Stomach (tissue), 9 donors: ENCODE results near the gene RBMS3. TPM values are rescaled to one million over a fixed set of nuclear protein-coding genes. Genes with fewer than 3 reads are reported as not detected.

Experiments
- DNase-seq, 2 donors: peaks; one replicate each; pipeline versions ENCODE4 v3.0.0 to v3.0.0-alpha.2; 2013 to 2019
- H3K27ac ChIP-seq, 5 donors: fragments of 200-600 bp in 4 of 5; sonication (generic) in 4 of 5; one replicate each; pipeline ENCODE4 v1.5.1; 2013 to 2019; ENCODE audit warnings: mild to moderate bottlenecking in 1 of 5, moderate library complexity in 1 of 5
- H3K27me3 ChIP-seq, 3 donors: fragments of 200-600 bp; sonication (generic); one replicate each; pipeline ENCODE4 v1.5.1; 2017 to 2019; ENCODE audit warnings: mixed run types in 1 of 3
- H3K36me3 ChIP-seq, 4 donors: fragments of 200-600 bp; sonication (generic); 1 replicate in 3 of 4; 2 replicates in 1 of 4; pipeline ENCODE4 v1.5.1; 2016 to 2019
- H3K4me1 ChIP-seq, 4 donors: fragments of 200-600 bp; sonication (generic); one replicate each; pipeline ENCODE4 v1.5.1; 2016 to 2019
- H3K4me3 ChIP-seq, 4 donors: fragments of 200-600 bp; sonication (generic) in 3 of 4; one replicate each; pipeline ENCODE4 v1.5.1; 2016 to 2019; ENCODE audit warnings: mild to moderate bottlenecking in 1 of 4
- H3K9me3 ChIP-seq, 4 donors: fragments of 200-600 bp; sonication (generic); one replicate each; pipeline ENCODE4 v1.5.1; 2016 to 2019
- CTCF ChIP-seq, 7 experiments: fragments of 450-650 bp in 4 of 7; fragments of 200-600 bp in 3 of 7; sonication (generic) in 3 of 7; IDR thresholded peaks; one replicate each; pipeline ENCODE4 v1.5.1; 2016 to 2019; ENCODE audit warnings: antibody characterized with exemption in 7 of 7, control low read depth in 2 of 7, mild to moderate bottlenecking in 1 of 7
- EP300 ChIP-seq: sonication (generic); formaldehyde crosslinking; IDR thresholded peaks from one replicate; pipeline ENCODE4 v1.6.1; 2017; ENCODE audit warnings: antibody characterized with exemption
- POLR2A ChIP-seq, 4 donors: fragments of 450-650 bp; IDR thresholded peaks; one replicate each; pipeline ENCODE4 v1.6.1; 2016; ENCODE audit warnings: antibody characterized with exemption in 4 of 4, control low read depth in 2 of 4, mild to moderate bottlenecking in 1 of 4, moderate library complexity in 1 of 4
- POLR2AphosphoS5 ChIP-seq, 3 donors: sonication (generic); formaldehyde crosslinking; IDR thresholded peaks; one replicate each; pipeline ENCODE4 v1.6.1; 2016; ENCODE audit warnings: antibody characterized with exemption in 3 of 3
- WGBS, 5 donors: extraction: QIAGEN DNeasy Blood & Tissue Kit in 3 of 5; methylation state at CpG; one replicate each; pipeline versions ENCODE4 v1.1.5 to v1.1.7; 2013 to 2018; 5-methylcytosine and 5-hydroxymethylcytosine counted together
- intact Hi-C: fragments of 100-400 bp; cut with DNase I; formaldehyde crosslinking; loops from one replicate; pipeline ENCODE4 v1.15.1; 2023; ENCODE audit warnings: low total_unique reads
- polyA plus RNA-seq, 3 donors: library from polyadenylated mRNA; stranded (reverse); fragments of 200-250 nt; gene quantifications; one replicate each; pipeline ENCODE4 v1.2.3, GENCODE V29; 2013
- total RNA-seq, 5 donors: library from RNA; depleted of rRNA; stranded (reverse); fragments of >200 nt; gene quantifications; one replicate each; pipeline versions ENCODE4 v1.1.0 to v1.2.3, GENCODE V29; 2014 to 2016
- donor health status: healthy with polysubstance abuse.
- donor health status: Bipolar disorder and iron deficiency.
- donor health status: healthy.

RBMS3 gene
- total and polyA plus RNA-seq, 8 donors = 2.0 to 103 (median 16.0) TPM

DNA sequence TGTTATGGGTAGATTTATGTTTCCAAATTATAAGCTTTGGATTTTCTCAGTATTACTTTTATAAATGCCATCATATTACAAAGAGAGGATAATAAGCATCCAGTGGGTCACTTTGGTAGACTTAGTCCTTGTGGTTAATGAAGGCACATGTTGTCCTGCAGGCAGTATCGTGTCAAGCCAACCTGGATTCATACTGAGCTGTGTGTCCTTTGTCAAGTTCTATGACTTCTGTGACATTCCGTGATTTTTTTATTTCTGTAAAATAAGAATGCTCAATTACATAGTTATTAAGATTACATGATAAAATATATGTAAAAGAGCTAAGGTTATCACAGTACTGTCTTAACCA is 257.7 kb downstream of the RBMS3 start:
- no peaks in the 10 kb centered on the region for H3K9me3 ChIP-seq
- H3K36me3 ChIP-seq = no peaks in the 10 kb centered on the region
- intact Hi-C loops = no loop called here
- no peak for DNase-seq
- H3K4me3 ChIP-seq = no peak overlapping the region
- peak overlapping the region in 1 of 5 donors; percentile 2 for H3K27ac ChIP-seq
- H3K4me1 ChIP-seq = peaks cover 4 to 26% (median 15%) of the 10 kb centered on the region in 4 donors
- H3K27me3 ChIP-seq = no peaks in the 10 kb centered on the region
- WGBS, 5 donors = 60 to 87% (median 79%) methylated on average over 2 of the region's 2 CpGs
- TF ChIP-seq EP300 (no peak), POLR2AphosphoS5 (IDR thresholded peaks at IDR 0.05) (no peak), CTCF (IDR thresholded peaks at IDR 0.05) (no peak), POLR2A (IDR thresholded peaks at IDR 0.05) (no peak)

DNA sequence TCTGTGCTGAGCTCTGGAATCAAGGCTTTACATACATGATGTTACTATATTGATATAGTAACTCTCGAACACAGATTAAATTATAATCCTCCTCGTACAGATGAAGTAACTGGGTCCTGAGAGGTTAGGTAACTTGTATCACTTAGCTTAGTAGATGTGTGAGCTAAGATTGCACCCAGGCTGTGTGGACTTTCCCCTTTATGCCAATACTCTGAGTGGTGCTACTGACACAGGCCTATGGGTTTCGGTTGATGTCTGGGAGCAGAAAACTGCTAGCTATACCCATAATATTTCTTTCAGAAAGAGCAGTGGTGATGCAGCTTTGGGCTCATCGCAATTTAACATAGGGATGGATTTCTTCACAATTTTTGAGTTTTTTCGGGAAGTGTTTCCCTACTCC is 259.7 kb downstream of the RBMS3 start:
- Histone ChIP-seq H3K27me3 (no peaks in the 10 kb centered on the region), H3K4me3 (no peak overlapping the region), H3K9me3 (no peaks in the 10 kb centered on the region), H3K36me3 (no peaks in the 10 kb centered on the region), H3K4me1 (peaks cover 4 to 39% (median 20%) of the 10 kb centered on the region in 4 donors), H3K27ac (no peak overlapping the region)
- intact Hi-C loops = no loop called here
- 86 to 95% (median 94%) methylated on average over 5 of the region's 5 CpGs for WGBS, 5 donors
- DNase-seq = no peak
- TF ChIP-seq CTCF (IDR thresholded peaks at IDR 0.05) = no peak
- no peak for TF ChIP-seq EP300
- no peak for TF ChIP-seq POLR2AphosphoS5 (IDR thresholded peaks at IDR 0.05)
- no peak for TF ChIP-seq POLR2A (IDR thresholded peaks at IDR 0.05)

- WGBS, 5 donors = 89 to 97% (median 94%) methylated on average over 1 of the region's 1 CpG
- Histone ChIP-seq H3K4me1 (peaks cover 0 to 16% (median 8%) of the 10 kb centered on the region in 4 donors), H3K36me3 (no peaks in the 10 kb centered on the region), H3K4me3 (no peak overlapping the region), H3K27ac (no peak overlapping the region), H3K9me3 (no peaks in the 10 kb centered on the region), H3K27me3 (no peaks in the 10 kb centered on the region)
- no peak for DNase-seq
- intact Hi-C loops = no loop called here
- TF ChIP-seq POLR2AphosphoS5 (IDR thresholded peaks at IDR 0.05) (no peak), EP300 (no peak), POLR2A (IDR thresholded peaks at IDR 0.05) (no peak), CTCF (IDR thresholded peaks at IDR 0.05) (no peak)
Measured at GRCh38 chr3:29544701-29545363, 264.0 kb downstream of the RBMS3 start.

- TF ChIP-seq EP300 = no peak
- peaks cover 0 to 15% (median 7%) of the 10 kb centered on the region in 4 donors for H3K4me1 ChIP-seq
- H3K4me3 ChIP-seq = no peak overlapping the region
- H3K9me3 ChIP-seq = no peaks in the 10 kb centered on the region
- no peaks in the 10 kb centered on the region for H3K36me3 ChIP-seq
- intact Hi-C loops = no loop called here
- no peaks in the 10 kb centered on the region for H3K27me3 ChIP-seq
- DNase-seq = no peak
- no peak overlapping the region for H3K27ac ChIP-seq
Measured at GRCh38 chr3:29545615-29546014, 264.7 kb downstream of the RBMS3 start.

DNA sequence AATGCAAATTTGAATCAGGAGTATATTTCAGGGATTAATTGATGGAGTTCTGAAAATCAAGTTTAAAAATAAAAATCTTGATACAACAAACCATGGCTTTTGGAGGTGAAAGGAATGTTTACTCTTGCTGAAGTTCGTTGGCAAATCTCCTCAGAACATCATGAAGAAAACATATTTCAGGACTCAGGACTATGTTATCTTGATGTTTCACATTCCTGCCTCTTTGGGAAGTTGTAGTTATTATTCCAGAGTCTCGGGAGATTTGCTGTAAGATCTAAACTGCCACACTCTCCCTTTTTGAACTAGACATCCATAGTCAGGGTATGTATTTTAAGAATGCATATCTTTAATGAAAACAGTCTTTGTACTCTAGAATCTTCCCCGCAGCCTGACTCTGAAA is 271.2 kb downstream of the RBMS3 start:
- H3K27me3 ChIP-seq = no peaks in the 10 kb centered on the region
- H3K4me1 ChIP-seq = peaks cover 0 to 21% (median 0%) of the 10 kb centered on the region in 4 donors
- no peak for DNase-seq
- no peak overlapping the region for H3K27ac ChIP-seq
- intact Hi-C loops = no loop called here
- no peaks in the 10 kb centered on the region for H3K36me3 ChIP-seq
- H3K9me3 ChIP-seq = no peaks in the 10 kb centered on the region
- TF ChIP-seq EP300 (no peak), CTCF (IDR thresholded peaks at IDR 0.05) (no peak), POLR2A (IDR thresholded peaks at IDR 0.05) (no peak), POLR2AphosphoS5 (IDR thresholded peaks at IDR 0.05) (no peak)
- H3K4me3 ChIP-seq = no peak overlapping the region
- WGBS, 5 donors = 39 to 47% (median 43%) methylated on average over 3 of the region's 3 CpGs
